ENCODE measurements around the gene TENT5C. TPM values are rescaled to one million over a fixed set of nuclear protein-coding genes. Genes with fewer than 3 reads are reported as not detected.

Gene TENT5C
- total RNA-seq, 1 donor from 2014 or later: 4.7 TPM

DNA sequence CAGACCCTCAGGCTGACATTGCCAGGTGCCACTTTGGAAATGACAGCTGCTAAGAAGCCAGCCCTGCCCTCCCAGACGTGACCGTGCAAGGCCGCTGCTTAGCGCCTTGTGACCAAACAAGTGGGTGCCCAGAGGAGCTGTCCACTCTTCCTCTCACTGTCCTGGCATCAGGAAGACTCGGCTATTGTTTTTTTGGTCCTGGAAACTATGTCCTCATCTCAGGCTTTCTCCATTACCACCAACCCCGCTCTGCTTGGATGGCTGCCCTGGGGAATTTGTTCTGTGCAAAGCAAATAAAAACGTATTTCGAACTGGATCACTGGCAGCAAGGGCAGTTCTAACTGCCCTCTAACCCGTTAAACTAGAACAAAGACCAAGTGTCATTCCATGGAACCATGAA lies 13.7 kb upstream of the TENT5C start:
- no peak for DNase-seq

GRCh38 chr1:117594261-117594990 lies 11.4 kb upstream of the TENT5C start:
- DNase-seq: no peak

DNA sequence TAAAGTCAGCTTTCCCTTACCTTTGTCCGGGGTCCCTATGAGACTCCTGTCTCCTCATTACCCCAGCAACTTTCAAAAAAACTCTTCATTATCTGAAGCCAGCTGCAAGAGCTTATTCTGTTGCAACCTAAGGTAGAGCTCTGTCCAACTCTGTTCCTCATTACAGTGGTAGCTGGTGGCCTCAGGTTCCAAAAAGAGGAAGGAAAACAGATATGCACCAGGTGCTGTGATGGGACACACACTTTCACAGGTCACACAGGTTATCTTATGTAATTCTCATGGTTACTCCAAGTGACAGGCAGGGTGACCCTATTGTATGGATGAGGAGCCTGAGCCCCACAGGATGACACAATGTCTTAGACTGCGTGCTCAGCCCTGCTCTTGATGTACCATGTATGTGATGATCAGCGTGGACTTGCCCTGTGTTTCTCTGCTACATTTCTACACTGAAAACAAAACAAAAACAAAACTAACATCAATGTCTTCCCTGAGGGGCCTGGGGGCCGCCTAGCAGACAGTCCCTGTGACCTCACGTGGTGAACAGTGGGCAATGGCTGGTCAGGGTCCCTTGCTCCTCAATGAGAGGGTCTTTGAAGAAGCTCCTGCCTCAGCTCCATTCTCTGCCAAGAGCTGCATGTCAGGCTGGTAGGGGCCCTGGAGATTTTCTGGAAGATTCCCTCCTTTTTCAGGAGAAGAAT lies 9.7 kb upstream of the TENT5C start:
- no peak for DNase-seq

DNA sequence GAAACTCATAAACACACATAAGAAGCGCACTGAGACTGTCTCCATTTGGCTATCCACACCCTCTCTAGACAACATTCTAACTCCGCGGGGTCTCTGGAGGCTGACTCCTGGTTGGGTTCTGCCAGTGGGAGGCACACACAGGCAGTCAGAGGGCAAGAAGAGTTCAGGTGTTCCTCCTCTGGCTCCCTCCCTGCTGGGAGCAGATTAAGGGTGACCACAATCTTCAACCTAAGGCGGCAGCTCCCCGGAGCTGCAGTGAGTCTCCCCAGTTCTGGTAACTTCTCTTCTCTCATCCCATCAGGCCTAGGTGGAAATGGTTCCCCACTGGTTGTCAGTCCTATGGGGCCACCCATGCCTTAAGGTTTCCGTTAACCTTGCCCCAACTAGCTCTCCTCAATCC lies 7.4 kb upstream of the TENT5C start:
- DNase-seq: no peak

- no peak for DNase-seq
Observed at GRCh38 chr1:117599286-117600221, 6.3 kb upstream of the TENT5C start.

- no peak for DNase-seq
Observed at GRCh38 chr1:117600325-117600943, 5.4 kb upstream of the TENT5C start.

DNA sequence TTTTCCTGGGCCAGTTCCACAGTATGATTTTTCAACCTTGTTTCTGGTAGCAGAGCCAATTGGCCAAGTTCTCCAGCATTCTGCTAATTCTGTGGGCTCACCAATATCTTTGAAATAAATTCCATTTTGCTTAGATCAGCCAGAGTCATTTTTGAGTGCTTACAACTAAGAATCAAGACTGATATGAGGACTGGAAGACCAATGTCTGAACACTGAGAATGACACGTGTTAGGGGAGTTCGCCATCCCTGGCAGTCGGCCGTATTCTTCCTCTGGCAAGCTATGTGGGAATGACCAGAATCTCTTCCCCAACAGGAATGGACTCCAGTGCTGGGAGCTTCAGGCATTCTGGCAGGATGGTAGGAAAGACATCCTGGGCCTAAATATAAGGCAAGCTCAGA lies 4.9 kb upstream of the TENT5C start:
- no peak for DNase-seq

- no peak for DNase-seq
Observed at GRCh38 chr1:117602862-117603261, 3.0 kb upstream of the TENT5C start.

DNA sequence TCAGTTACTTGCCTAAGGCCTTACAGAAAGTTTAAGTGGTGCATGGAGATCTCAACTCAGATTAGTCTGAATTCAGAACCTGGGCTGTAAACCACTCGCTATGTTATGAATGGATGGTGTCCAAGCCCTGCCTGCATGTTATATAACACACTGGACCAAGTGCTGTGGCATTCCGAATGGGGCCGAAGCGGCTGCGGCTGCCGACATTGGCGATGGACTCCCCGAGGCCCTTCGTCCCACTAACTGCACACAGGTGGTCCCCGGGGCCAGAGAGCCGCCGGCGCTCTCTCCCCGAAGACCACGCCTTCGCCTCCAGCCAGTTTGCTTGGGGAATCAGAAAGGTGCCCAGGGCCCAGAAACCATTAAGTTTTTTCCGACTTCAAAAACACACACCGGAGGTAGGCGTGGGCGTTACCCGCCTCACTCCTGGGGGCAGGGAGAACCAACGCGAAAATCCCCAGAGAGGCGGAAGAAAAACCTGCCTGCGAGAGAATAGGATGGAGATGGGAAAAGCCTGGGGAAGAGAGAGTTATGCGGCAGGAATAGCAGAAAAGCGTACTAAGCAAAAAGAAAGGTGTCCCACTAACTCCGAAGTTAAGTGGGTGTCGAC lies 579 bp upstream of the TENT5C start:
- DNase-seq: no peak

DNA sequence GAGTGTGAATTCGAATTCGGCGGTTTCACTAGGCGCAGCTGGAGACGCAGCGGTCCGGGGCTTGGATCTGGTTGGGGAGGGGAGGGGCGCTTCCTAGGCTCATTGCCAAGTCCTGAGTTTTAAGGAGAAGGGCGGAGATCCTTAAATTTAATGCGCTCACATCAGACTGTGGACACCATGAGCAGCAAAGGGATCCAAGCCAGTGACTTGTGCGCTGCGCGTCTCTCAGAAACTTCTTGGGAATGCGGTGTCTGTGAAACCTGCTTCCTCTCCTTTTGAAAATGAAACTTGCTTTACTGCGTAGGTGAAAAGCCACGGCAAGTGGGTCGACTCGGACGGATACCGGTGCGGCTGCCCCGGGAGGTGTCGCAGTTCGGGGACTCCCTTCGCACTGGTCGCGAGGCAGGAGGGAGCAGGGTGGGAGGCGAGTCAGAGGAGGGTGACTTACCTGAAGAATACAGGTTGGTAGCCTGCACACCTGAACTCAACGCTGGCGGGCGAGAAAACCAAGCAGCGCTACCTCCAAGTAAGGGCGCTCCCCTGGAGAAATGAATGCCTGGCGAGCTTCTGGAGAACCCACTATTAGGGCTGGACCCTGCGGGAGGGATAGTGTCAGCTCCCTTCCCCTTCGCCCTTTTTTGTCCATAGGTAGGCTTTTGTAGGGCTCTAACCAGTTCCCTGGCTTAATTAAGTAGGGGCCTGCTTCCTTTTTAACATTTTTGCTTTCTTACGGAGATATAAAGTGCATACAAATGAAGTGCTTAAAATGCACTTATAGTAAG lies 992 bp downstream of the TENT5C start:
- no peak for DNase-seq

DNA sequence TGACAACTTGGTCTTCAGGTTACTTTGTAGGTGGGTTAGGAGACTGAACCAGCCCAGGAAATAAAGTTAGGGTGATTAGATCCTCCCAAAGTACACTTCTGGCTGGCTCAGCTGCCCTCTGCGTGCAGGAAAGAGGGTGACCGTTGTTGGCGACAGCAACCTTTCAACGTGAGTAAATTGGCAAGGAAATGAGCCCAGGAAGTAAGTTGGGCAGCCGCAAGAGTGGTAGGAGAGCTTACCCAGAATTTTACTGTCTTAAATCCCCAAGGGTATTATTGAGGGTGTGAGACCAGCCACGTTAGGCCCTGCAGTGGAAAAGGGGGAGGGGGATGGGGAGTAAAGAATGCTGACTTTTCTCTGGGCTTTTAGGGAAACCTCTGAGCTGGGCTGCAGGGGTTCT lies 1.6 kb downstream of the TENT5C start:
- DNase-seq: no peak

- no peak for DNase-seq
Observed at GRCh38 chr1:117608115-117608615, 2.3 kb downstream of the TENT5C start.

DNA sequence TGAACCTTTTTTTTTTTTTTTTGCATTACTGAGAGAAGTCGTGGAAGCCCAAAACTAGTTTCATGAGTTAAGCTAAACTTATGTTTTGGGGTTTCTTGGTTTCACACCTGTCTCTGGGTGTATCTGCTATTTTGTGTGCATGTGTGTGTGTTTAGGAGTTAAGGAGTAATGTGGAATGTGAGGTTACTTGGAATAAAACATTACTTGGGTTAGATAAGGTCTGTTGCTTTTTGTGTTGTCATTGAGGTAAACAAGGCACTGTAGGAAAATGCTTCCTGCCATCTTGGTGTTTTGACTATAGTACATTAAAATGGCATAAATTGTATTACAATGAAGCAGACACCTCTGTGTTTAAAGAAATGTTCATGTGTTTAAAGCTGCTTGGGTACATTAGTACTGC lies 2.9 kb downstream of the TENT5C start:
- DNase-seq: no peak

DNA sequence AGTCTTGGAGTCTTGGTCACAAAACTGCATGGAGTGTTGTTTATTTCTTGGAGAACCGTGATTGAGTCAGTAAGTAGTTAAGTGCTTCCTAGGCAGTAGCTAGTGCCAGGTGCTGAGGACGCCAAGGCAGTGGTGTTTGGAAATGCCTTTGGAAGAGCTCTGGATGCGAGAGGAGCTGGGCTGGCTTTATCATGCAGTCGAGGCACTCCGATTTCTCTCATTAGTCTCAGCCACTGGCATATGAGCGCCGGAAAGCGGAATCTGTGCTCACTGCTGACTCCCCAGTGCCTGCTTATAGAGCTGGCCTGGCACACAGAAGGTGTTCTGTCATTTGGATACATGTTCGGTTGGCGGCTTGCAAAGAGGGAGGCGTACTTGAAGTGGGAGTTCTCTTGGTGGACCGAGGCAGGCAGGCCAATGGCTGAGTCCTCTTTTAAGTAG lies 3.6 kb downstream of the TENT5C start:
- no peak for DNase-seq

GRCh38 chr1:117610036-117610435 lies 4.2 kb downstream of the TENT5C start:
- DNase-seq: no peak

DNA sequence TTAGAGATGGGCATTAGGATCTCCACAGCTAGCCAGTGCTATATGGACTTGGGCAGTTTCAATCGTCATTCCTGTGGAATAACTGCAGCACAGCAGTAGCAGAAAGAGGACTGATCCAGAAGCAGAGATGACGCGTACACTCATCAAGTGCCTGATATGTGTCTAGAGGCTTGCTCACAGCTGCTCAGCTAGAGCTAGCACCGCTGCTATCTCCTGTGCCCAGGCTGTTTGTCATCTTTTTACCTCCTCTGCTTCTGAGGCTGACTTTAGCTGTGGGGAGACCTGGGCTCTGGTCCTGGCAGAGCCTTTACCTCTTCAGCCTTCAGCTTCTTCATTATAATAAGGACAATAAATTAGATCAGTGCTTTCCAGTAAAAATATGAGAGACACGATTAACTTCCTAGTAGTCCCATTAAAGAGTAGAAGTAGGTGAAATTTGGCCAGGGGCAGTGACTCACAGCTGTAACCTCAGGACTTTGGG lies 5.3 kb downstream of the TENT5C start:
- DNase-seq: no peak

DNA sequence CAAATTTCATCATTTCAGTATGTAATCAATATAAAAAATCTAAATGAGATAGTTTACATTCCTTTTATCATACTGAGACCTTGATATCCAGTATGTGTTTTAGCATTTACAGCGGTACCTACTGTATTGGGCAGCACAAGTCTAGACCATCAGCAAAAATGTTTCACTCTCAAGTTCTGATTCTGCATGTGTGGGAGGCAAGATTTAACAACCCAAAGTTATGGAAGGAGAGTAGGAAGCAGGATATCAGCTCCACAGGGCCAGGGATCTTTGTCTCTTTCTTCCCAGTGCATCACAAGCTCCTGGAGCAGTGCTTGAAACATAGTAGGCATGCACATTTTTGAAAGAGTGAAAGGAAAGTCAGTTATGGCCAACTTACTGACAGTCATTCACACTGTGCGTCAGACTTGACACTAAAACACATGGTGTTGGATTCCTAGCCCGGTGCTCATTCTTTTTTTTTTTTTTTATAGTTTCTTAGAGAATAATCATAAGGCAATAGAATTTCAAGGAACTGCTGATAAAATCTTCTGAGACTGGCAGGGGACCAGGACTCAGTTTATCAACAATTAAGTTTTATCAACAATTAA lies 6.1 kb downstream of the TENT5C start:
- DNase-seq: no peak

DNA sequence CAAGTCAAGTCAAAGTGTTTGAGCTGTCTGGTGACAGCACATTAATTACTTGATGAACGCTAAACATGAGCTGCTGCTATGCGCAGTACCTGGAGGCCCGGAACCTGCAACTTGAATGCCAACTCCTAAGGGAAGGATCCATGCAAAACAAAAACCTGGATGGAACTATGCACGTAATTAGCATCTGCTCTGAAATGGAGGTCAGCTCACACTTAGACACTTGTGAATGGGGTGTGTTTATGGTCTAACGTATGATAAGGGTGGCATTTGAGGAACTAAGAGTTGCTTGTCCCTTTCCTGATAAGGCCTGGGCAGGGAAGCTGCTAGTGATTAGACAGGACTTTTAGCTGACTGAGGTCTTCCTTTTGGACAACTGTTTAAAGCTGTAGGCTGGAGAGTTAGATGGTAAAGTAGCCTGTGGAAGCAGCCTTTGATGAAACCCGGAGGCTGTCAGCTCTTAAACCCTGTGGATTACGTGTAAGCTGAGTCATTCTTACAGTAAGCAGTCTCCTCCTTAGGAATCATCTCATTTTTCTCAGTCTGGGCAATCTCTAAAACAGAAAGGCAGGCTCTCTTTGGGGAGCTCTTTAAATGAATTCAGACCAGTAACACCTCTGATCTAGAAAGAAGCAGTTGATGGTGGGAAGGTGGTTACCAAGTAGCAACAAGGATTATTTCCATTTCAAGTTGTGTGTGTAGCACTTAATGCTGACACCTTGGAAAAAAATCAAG lies 6.8 kb downstream of the TENT5C start:
- no peak for DNase-seq

- no peak for DNase-seq
Observed at GRCh38 chr1:117613249-117613968, 7.6 kb downstream of the TENT5C start.
